ENCODE data around the gene CEBPA.

The CEBPA gene

DNA sequence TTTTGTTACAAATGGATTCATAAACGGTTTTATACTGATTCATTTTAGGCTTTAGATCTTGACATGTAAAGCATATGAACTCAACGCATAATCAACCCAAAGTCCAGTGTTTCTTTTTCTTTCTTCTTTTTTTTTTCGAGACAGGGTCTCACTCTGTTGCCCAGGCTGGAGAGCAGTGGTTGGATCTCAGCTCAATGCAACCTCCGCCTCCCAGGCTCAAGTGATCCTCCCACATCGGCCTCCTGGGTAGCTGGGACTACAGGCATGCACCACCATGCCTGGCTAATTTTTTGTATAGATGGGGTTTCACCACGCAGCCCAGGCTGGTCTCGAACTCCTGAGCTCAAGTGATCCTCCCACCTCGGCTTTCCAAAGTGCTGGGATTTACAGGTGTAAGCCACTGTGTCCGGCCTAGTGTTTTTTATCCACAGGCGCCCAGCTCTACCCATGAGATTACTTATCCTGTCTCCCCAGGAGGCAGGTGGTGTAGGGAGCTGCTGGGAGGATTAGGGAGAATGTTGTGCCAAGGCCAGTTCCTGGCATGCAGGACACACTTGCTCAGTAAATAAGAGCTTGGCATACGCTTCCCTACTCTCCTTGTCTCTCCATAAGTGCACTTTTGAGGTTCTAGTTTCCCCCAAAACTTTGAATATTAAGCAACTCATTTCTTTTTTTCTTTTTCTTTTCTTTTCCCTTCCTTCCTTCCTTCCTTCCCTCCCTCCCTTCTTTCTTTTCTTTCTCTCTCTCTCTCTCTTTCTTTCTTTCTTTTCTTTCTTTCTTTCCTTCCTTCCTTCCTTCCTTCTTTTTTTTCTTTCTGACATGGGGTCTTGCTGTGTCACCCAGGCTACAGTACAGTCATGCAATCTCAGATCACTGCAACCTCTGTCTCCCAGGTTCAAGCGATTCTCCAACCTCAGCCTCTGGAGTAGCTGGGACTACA lies 4.8 kb upstream of the CEBPA start:
- peaks cover 0 to 2% of the 10 kb centered on the region in 2 donors for H3K27me3 ChIP-seq (ENCODE audit: control insufficient read depth in 1 of 2, insufficient read depth in 2 of 2, low read length in 2 of 2)
- no peak overlapping the region for H3K4me3 ChIP-seq (ENCODE audit: low read length in 2 of 2)
- H3K4me1 ChIP-seq (ENCODE audit: control insufficient read depth, insufficient read depth, low read length), result peaks cover 20% of the 10 kb centered on the region
- H3K36me3 ChIP-seq (ENCODE audit: control insufficient read depth in 2 of 2, insufficient read depth in 2 of 2, low read length in 2 of 2), result no peaks in the 10 kb centered on the region
- H3K27ac ChIP-seq (ENCODE audit: low read length), result no peak overlapping the region
- no peaks in the 10 kb centered on the region for H3K9me3 ChIP-seq (ENCODE audit: control insufficient read depth in 2 of 2, low read length in 2 of 2)
- no peak overlapping the region for H3K9ac ChIP-seq (ENCODE audit: low read length in 2 of 2)

DNA sequence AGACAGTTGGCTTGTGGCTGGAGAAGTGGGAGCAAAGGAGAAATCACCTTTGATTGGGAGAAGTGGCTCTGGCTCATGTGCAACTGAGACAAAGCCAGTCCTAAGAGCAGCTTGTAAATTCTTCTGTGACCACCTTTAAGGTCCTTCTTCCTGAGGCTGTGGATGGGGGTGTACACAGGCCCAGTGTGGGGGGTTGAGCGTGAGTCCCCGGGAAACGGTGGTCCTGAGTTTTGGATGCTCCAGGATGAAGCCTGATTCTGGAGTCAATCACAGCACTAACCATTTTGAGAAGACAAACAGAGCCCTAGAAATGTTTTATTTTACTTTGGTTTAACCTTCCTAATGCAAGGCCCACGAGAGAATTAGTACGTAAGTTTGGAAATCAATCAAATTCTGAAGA lies 3.9 kb upstream of the CEBPA start:
- Histone ChIP-seq H3K4me1 (ENCODE audit: control insufficient read depth, insufficient read depth, low read length) (peaks cover 24% of the 10 kb centered on the region), H3K27me3 (ENCODE audit: control insufficient read depth in 1 of 2, insufficient read depth in 2 of 2, low read length in 2 of 2) (peaks cover 0 to under 1% of the 10 kb centered on the region in 2 donors), H3K9me3 (ENCODE audit: control insufficient read depth in 2 of 2, low read length in 2 of 2) (no peaks in the 10 kb centered on the region), H3K36me3 (ENCODE audit: control insufficient read depth in 2 of 2, insufficient read depth in 2 of 2, low read length in 2 of 2) (no peaks in the 10 kb centered on the region), H3K4me3 (ENCODE audit: low read length in 2 of 2) (no peak overlapping the region), H3K27ac (ENCODE audit: low read length) (no peak overlapping the region), H3K9ac (ENCODE audit: low read length in 2 of 2) (no peak overlapping the region)

DNA sequence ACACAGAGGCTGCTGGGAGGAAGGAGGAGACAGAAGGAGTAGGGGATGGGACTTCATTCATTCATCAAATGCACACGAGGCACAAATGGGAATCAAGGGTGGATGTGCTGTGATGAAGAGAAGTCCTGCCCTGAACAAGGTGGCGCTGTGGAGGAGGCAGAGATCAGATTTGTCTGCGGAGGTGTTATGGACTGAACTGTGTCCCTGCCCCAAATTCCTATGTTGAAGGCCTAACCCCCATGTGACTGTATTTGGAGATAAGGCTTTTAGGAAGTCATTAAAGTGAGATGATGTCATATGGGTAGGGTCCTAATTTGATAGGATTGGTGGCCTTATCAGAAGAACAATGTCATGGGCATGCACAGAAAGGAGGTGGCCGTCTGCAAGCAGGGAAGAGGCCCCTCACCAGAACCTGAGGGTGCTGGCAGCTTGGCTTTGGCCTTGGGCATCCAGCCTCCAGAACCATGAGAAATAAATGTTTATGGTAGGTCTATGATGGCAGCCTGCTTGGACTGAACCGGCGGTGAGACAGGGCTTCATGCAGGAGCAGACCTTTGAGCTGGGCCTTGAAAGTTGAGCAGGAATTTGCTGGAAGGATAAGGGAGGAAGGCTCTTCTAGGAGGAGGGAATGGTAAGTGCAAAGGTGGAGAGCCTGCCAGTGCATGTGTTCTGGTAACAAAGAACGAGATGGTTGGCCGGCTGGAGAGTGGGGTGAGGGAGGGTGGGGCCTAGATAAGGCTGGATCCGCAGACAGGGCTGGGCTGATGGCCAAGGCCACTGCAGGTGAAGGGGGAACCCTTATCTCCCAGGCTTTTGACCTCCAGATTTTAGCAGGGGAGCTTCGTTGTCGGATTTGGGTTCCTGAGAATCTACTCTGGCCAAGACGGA lies 2.7 kb upstream of the CEBPA start:
- Histone ChIP-seq H3K36me3 (ENCODE audit: control insufficient read depth in 2 of 2, insufficient read depth in 2 of 2, low read length in 2 of 2) (no peaks in the 10 kb centered on the region), H3K9me3 (ENCODE audit: control insufficient read depth in 2 of 2, low read length in 2 of 2) (no peaks in the 10 kb centered on the region), H3K9ac (ENCODE audit: low read length in 2 of 2) (peak overlapping the region; percentile 4 to 13), H3K27ac (ENCODE audit: low read length) (peak overlapping the region; percentile 77), H3K27me3 (ENCODE audit: control insufficient read depth in 1 of 2, insufficient read depth in 2 of 2, low read length in 2 of 2) (peaks cover 0 to 10% of the 10 kb centered on the region in 2 donors), H3K4me1 (ENCODE audit: control insufficient read depth, insufficient read depth, low read length) (peaks cover 34% of the 10 kb centered on the region), H3K4me3 (ENCODE audit: low read length in 2 of 2) (peak overlapping the region in 1 of 2 donors; percentile 77)

DNA sequence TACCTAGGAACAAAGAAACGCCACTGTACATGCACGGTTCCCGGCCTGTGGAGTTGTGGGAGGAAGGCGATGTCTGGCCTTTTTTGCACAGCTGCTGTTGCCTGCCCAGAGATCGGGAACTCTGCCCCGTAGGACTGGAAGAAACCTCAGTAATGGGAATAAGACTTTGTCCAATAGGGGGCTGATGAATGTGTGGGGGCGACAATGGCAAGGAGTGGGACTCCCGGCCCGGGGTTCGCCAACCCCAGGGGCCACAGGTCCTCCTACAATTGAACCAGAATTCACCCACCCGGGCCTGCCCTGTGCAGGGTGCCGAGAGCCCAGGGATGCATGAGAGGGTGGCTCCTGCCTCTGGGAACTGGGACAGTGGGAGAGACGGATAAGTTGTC lies 2.0 kb upstream of the CEBPA start:
- no peaks in the 10 kb centered on the region for H3K9me3 ChIP-seq (ENCODE audit: control insufficient read depth in 2 of 2, low read length in 2 of 2)
- peaks cover 34% of the 10 kb centered on the region for H3K4me1 ChIP-seq (ENCODE audit: control insufficient read depth, insufficient read depth, low read length)
- peaks cover 0 to 10% of the 10 kb centered on the region in 2 donors for H3K27me3 ChIP-seq (ENCODE audit: control insufficient read depth in 1 of 2, insufficient read depth in 2 of 2, low read length in 2 of 2)
- peak overlapping the region; percentile 4 to 13 for H3K9ac ChIP-seq (ENCODE audit: low read length in 2 of 2)
- H3K36me3 ChIP-seq (ENCODE audit: control insufficient read depth in 2 of 2, insufficient read depth in 2 of 2, low read length in 2 of 2), result no peaks in the 10 kb centered on the region
- H3K27ac ChIP-seq (ENCODE audit: low read length), result peak overlapping the region; percentile 77
- H3K4me3 ChIP-seq (ENCODE audit: low read length in 2 of 2), result peak overlapping the region; percentile 66 to 77

DNA sequence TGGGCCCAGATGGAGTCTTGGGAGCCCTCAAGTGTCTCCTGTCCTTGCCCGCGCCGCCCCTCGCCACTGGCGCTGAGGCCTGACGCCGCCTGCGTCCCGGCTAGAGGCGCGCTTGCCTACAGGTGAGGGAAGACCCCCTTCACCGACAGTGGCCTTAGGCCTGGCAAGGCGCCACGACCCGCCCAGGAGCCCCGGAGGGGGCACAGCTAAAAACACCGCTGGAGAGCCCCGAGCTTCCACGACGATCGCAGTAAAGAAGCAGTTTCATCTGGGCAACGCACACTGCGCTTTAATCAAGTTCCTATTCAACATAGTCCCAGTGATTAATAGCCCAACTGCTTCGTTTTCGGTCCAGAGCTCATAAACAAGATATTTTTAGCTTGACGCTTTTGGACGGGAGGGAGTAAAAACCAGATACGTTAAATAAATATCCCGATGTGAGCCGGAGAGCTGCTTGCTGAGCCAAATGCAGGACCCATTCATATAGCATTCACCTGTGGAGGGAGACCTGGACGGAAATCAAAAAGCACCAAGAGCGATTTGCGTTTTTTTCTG lies 1.5 kb upstream of the CEBPA start:
- no peaks in the 10 kb centered on the region for H3K9me3 ChIP-seq (ENCODE audit: control insufficient read depth in 2 of 2, low read length in 2 of 2)
- H3K36me3 ChIP-seq (ENCODE audit: control insufficient read depth in 2 of 2, insufficient read depth in 2 of 2, low read length in 2 of 2), result no peaks in the 10 kb centered on the region
- H3K27ac ChIP-seq (ENCODE audit: low read length), result peak overlapping the region; percentile 77
- H3K27me3 ChIP-seq (ENCODE audit: control insufficient read depth in 1 of 2, insufficient read depth in 2 of 2, low read length in 2 of 2), result peaks cover 0 to 10% of the 10 kb centered on the region in 2 donors
- H3K4me3 ChIP-seq (ENCODE audit: low read length in 2 of 2), result peak overlapping the region; percentile 66 to 77
- H3K4me1 ChIP-seq (ENCODE audit: control insufficient read depth, insufficient read depth, low read length), result peaks cover 34% of the 10 kb centered on the region
- peak overlapping the region; percentile 68 to 71 for H3K9ac ChIP-seq (ENCODE audit: low read length in 2 of 2)

DNA sequence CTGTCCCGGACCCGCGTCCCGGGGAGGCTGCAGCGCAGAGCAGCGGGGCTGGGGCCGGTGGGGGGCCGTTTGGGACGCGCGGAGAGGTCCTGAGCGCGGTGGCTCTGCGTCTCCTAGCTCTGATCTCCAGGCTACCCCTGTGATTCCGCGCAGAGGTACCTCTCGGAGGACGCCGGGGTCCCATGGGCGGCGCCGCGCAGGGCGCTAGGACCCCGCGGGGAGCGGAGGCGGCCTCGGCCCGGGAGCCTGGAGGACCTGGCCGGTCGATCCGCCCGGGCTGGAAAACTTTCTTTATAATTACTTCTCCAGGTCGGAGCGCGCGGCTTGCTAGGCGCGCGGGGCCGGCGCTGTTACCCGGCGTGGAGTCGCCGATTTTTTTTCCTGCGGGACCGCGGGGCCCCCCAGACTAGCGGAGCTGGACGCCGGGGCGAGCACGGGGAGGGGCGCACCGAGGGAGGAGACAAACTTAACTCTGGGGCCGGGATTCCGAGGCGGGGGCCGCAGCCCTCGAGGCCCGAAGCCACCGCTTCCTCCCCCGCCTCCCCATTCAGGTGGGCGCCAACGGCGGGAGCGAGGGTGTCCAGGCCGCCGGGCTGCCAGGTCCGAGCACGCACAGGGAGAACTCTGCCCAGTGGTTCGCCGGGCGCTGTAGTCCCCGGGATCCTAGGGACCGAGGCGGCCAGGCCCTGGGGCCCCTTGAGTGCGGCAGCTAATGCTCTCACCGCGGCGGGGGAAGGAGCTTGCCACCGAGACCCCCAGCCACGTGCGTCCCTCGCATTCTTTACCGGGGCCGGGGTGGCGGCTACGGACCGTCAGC lies 848 bp upstream of the CEBPA start:
- H3K9me3 ChIP-seq (ENCODE audit: control insufficient read depth in 2 of 2, low read length in 2 of 2), result no peaks in the 10 kb centered on the region
- H3K27me3 ChIP-seq (ENCODE audit: control insufficient read depth in 1 of 2, insufficient read depth in 2 of 2, low read length in 2 of 2), result peaks cover 0 to 10% of the 10 kb centered on the region in 2 donors
- H3K4me3 ChIP-seq (ENCODE audit: low read length in 2 of 2), result peak overlapping the region; percentile 66 to 77
- H3K4me1 ChIP-seq (ENCODE audit: control insufficient read depth, insufficient read depth, low read length), result peaks cover 34% of the 10 kb centered on the region
- peak overlapping the region; percentile 68 to 71 for H3K9ac ChIP-seq (ENCODE audit: low read length in 2 of 2)
- H3K27ac ChIP-seq (ENCODE audit: low read length), result peak overlapping the region; percentile 77
- no peaks in the 10 kb centered on the region for H3K36me3 ChIP-seq (ENCODE audit: control insufficient read depth in 2 of 2, insufficient read depth in 2 of 2, low read length in 2 of 2)

DNA sequence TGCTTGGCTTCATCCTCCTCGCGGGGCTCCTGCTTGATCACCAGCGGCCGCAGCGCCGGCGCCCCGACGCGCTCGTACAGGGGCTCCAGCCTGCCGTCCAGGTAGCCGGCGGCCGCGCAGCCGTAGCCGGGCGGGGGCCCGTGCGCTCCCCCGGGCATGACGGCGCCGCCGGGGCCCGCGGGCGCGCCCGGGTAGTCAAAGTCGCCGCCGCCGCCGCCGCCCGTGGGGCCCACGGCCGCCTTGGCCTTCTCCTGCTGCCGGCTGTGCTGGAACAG lies 497 bp downstream of the CEBPA start:
- peaks cover 2 to 10% of the 10 kb centered on the region in 2 donors for H3K27me3 ChIP-seq (ENCODE audit: control insufficient read depth in 1 of 2, insufficient read depth in 2 of 2, low read length in 2 of 2)
- no peak overlapping the region for H3K27ac ChIP-seq (ENCODE audit: low read length)
- H3K36me3 ChIP-seq (ENCODE audit: control insufficient read depth in 2 of 2, insufficient read depth in 2 of 2, low read length in 2 of 2), result no peaks in the 10 kb centered on the region
- peaks cover 34% of the 10 kb centered on the region for H3K4me1 ChIP-seq (ENCODE audit: control insufficient read depth, insufficient read depth, low read length)
- no peak overlapping the region for H3K9ac ChIP-seq (ENCODE audit: low read length in 2 of 2)
- no peaks in the 10 kb centered on the region for H3K9me3 ChIP-seq (ENCODE audit: control insufficient read depth in 2 of 2, low read length in 2 of 2)
- peak overlapping the region; percentile 45 to 77 for H3K4me3 ChIP-seq (ENCODE audit: low read length in 2 of 2)

DNA sequence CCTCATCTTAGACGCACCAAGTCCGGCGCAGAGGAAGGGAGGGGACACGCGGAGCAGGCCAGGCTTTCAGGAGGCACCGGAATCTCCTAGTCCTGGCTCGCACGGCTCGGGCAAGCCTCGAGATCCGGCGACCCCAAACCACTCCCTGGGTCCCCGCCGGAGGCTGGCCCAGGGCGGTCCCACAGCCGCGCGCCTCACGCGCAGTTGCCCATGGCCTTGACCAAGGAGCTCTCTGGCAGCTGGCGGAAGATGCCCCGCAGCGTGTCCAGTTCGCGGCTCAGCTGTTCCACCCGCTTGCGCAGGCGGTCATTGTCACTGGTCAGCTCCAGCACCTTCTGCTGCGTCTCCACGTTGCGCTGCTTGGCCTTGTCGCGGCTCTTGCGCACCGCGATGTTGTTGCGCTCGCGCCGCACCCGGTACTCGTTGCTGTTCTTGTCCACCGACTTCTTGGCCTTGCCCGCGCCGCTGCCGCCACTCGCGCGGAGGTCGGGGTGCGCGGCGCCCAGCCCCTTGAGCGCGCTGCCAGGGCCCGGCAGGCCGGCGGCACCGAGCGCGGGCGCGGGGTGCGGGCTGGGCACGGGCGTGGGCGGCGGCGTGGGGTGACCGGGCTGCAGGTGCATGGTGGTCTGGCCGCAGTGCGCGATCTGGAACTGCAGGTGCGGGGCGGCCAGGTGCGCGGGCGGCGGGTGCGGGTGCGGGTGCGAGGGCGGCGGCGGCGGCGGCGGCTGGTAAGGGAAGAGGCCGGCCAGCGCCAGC lies 1.0 kb downstream of the CEBPA start:
- Histone ChIP-seq H3K36me3 (ENCODE audit: control insufficient read depth in 2 of 2, insufficient read depth in 2 of 2, low read length in 2 of 2) (no peaks in the 10 kb centered on the region), H3K9ac (ENCODE audit: low read length in 2 of 2) (peak overlapping the region; percentile 21 to 44), H3K27me3 (ENCODE audit: control insufficient read depth in 1 of 2, insufficient read depth in 2 of 2, low read length in 2 of 2) (peaks cover 2 to 10% of the 10 kb centered on the region in 2 donors), H3K27ac (ENCODE audit: low read length) (no peak overlapping the region), H3K4me3 (ENCODE audit: low read length in 2 of 2) (peak overlapping the region; percentile 60 to 77), H3K4me1 (ENCODE audit: control insufficient read depth, insufficient read depth, low read length) (peaks cover 34% of the 10 kb centered on the region), H3K9me3 (ENCODE audit: control insufficient read depth in 2 of 2, low read length in 2 of 2) (no peaks in the 10 kb centered on the region)

DNA sequence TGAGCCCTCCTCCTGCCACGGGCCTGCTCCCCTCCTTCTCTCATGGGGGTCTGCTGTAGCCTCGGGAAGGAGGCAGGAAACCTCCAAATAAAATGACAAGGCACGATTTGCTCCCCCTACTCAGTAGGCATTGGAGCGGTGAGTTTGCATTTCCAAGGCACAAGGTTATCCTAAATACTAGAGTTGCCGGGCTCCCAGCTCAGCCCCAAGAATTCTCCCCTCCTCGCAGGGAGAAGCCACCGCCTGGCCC lies 1.5 kb downstream of the CEBPA start:
- Histone ChIP-seq H3K9ac (ENCODE audit: low read length in 2 of 2) (peak overlapping the region; percentile 21 to 44), H3K36me3 (ENCODE audit: control insufficient read depth in 2 of 2, insufficient read depth in 2 of 2, low read length in 2 of 2) (no peaks in the 10 kb centered on the region), H3K4me1 (ENCODE audit: control insufficient read depth, insufficient read depth, low read length) (peaks cover 33% of the 10 kb centered on the region), H3K9me3 (ENCODE audit: control insufficient read depth in 2 of 2, low read length in 2 of 2) (no peaks in the 10 kb centered on the region), H3K27ac (ENCODE audit: low read length) (no peak overlapping the region), H3K27me3 (ENCODE audit: control insufficient read depth in 1 of 2, insufficient read depth in 2 of 2, low read length in 2 of 2) (peaks cover 2 to 10% of the 10 kb centered on the region in 2 donors), H3K4me3 (ENCODE audit: low read length in 2 of 2) (peak overlapping the region; percentile 60 to 77)
